ENCODE data around the gene SPATA6. TPM values are rescaled to one million over a fixed set of nuclear protein-coding genes. Genes with fewer than 3 reads are reported as not detected.
A peak's percentile ranks its signal among the peaks of the same experiment; 100 is the strongest.

SPATA6 gene
- polyA plus RNA-seq, 3 donors, result 7.4 to 8.0 (median 7.8) TPM

GRCh38 chr1:48251323-48251722 lies 220.7 kb downstream of the SPATA6 start:
- Histone ChIP-seq H3K4me3 (replicated peaks in 1 of 3; ENCODE audit: low read depth in 2 of 3, low read length in 3 of 3) (no peak overlapping the region), H4K20me1 (ENCODE audit: insufficient read depth, low read length) (no peaks in the 10 kb centered on the region), H3K9ac (ENCODE audit: insufficient read depth, low read length, poor library complexity, severe bottlenecking) (no peak overlapping the region), H3K4me2 (replicated peaks; ENCODE audit: extremely low read depth, low read length, poor library complexity, severe bottlenecking) (no peak overlapping the region), H3K27ac (ENCODE audit: low read depth in 1 of 2, low read length in 2 of 2) (no peak overlapping the region), H3K27me3 (ENCODE audit: control insufficient read depth in 2 of 2, insufficient read depth in 2 of 2, low read length in 2 of 2) (no peaks in the 10 kb centered on the region), H3K79me2 (ENCODE audit: insufficient read depth, low read length) (no peaks in the 10 kb centered on the region), H3K9me3 (replicated peaks in 1 of 2; ENCODE audit: control insufficient read depth in 1 of 2, insufficient read depth in 1 of 2, low read length in 2 of 2) (no peaks in the 10 kb centered on the region), H3K36me3 (replicated peaks in 1 of 2; ENCODE audit: control insufficient read depth in 1 of 2, insufficient read depth in 2 of 2, low read length in 2 of 2) (no peaks in the 10 kb centered on the region), H3K4me1 (ENCODE audit: control insufficient read depth in 1 of 2, insufficient read depth in 2 of 2, low read length in 2 of 2) (peaks cover 16 to 17% of the 10 kb centered on the region in 2 donors), H2AFZ (ENCODE audit: insufficient read depth, low read depth, low read length, poor library complexity, severe bottlenecking) (no peak overlapping the region)
- peaks cover 0 to 2% of the 10 kb centered on the region in 2 donors for H3K36me3 Mint-ChIP-seq
- H3K4me1 Mint-ChIP-seq, result peaks cover 24% of the 10 kb centered on the region
- TF ChIP-seq, protein P1, sequence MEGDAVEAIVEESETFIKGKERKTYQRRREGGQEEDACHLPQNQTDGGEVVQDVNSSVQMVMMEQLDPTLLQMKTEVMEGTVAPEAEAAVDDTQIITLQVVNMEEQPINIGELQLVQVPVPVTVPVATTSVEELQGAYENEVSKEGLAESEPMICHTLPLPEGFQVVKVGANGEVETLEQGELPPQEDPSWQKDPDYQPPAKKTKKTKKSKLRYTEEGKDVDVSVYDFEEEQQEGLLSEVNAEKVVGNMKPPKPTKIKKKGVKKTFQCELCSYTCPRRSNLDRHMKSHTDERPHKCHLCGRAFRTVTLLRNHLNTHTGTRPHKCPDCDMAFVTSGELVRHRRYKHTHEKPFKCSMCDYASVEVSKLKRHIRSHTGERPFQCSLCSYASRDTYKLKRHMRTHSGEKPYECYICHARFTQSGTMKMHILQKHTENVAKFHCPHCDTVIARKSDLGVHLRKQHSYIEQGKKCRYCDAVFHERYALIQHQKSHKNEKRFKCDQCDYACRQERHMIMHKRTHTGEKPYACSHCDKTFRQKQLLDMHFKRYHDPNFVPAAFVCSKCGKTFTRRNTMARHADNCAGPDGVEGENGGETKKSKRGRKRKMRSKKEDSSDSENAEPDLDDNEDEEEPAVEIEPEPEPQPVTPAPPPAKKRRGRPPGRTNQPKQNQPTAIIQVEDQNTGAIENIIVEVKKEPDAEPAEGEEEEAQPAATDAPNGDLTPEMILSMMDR (IDR thresholded peaks at IDR 0.05), result no peak
- intact Hi-C loops (cut with micrococcal nuclease), result no loop called here
- peaks cover 2 to 6% (median 3%) of the 10 kb centered on the region in 3 donors for H3K27me3 Mint-ChIP-seq (ENCODE audit: low read depth in 3 of 3)
- H3K27ac Mint-ChIP-seq, result no peak overlapping the region
- H3K9me3 Mint-ChIP-seq, result peaks cover 0 to 6% (median 0%) of the 10 kb centered on the region in 7 donors
- 100% methylated on average over 2 of the region's 2 CpGs for WGBS (ENCODE audit: insufficient coverage)
- H3K4me3 Mint-ChIP-seq, result no peak overlapping the region
- no peak for DNase-seq

DNA sequence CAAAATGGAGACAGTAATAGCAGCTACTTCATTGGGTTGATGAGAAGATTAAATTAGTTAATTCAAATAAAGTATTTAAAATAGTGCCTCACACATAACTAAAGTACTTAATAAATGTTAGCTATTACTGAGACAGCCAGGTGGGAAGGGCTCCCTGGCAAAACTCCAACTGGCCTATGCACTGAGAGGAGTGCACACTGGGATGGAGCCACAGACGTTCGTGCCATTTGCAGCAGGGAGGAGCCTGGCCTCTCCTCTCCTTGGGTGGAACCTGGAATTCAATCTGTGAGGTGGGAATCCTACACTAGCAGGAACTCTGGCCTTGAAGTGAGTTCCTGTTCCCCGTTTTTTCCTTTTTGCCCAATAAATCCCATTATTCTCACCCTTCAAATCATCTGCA lies 221.4 kb downstream of the SPATA6 start:
- Histone ChIP-seq H3K4me1 (ENCODE audit: control insufficient read depth in 1 of 2, insufficient read depth in 2 of 2, low read length in 2 of 2) (peaks cover 23 to 24% of the 10 kb centered on the region in 2 donors), H3K79me2 (ENCODE audit: insufficient read depth, low read length) (no peaks in the 10 kb centered on the region), H4K20me1 (ENCODE audit: insufficient read depth, low read length) (no peaks in the 10 kb centered on the region), H3K27ac (ENCODE audit: low read depth in 1 of 2, low read length in 2 of 2) (no peak overlapping the region), H3K4me3 (replicated peaks in 1 of 3; ENCODE audit: low read depth in 2 of 3, low read length in 3 of 3) (no peak overlapping the region), H3K36me3 (replicated peaks in 1 of 2; ENCODE audit: control insufficient read depth in 1 of 2, insufficient read depth in 2 of 2, low read length in 2 of 2) (no peaks in the 10 kb centered on the region), H3K9ac (ENCODE audit: insufficient read depth, low read length, poor library complexity, severe bottlenecking) (no peak overlapping the region), H3K4me2 (replicated peaks; ENCODE audit: extremely low read depth, low read length, poor library complexity, severe bottlenecking) (no peak overlapping the region), H3K9me3 (replicated peaks in 1 of 2; ENCODE audit: control insufficient read depth in 1 of 2, insufficient read depth in 1 of 2, low read length in 2 of 2) (no peaks in the 10 kb centered on the region), H3K27me3 (ENCODE audit: control insufficient read depth in 2 of 2, insufficient read depth in 2 of 2, low read length in 2 of 2) (no peaks in the 10 kb centered on the region), H2AFZ (ENCODE audit: insufficient read depth, low read depth, low read length, poor library complexity, severe bottlenecking) (no peak overlapping the region)
- Mint-ChIP-seq H3K27ac (peak overlapping the region in 1 of 7 donors; percentile 55), H3K4me1 (peaks cover 30% of the 10 kb centered on the region), H3K36me3 (peaks cover 0 to 2% of the 10 kb centered on the region in 2 donors), H3K27me3 (ENCODE audit: low read depth in 3 of 3) (peaks cover 2 to 6% (median 2%) of the 10 kb centered on the region in 3 donors), H3K9me3 (peaks cover 0 to 6% (median 0%) of the 10 kb centered on the region in 7 donors), H3K4me3 (no peak overlapping the region)
- 60% methylated on average over 1 of the region's 3 CpGs for WGBS (ENCODE audit: insufficient coverage)
- DNase-seq, result no peak
- intact Hi-C loops (cut with micrococcal nuclease), result no loop called here
- TF ChIP-seq, protein P1 (IDR thresholded peaks at IDR 0.05), result no peak

Measured in CD14-positive monocyte (primary cell).